HG02943 (cell line): ENCODE results near the gene AANAT.

Experiments used
- ATAC-seq: cut with Tn5 transposase; IDR thresholded peaks from one replicate; pipeline ENCODE4 v1.9.1; 2021; ENCODE audit warnings: mild to moderate bottlenecking, low read depth, moderate library complexity; ENCODE audit not compliant: unreplicated experiment

Gene AANAT

GRCh38 chr17:76467366-76467765, at the start of gene AANAT:
Gene AANAT (plus strand): TSS chr17:76467603. CDS start chr17:76468747, 1,144 bp downstream.
- ATAC-seq = no peak

DNA sequence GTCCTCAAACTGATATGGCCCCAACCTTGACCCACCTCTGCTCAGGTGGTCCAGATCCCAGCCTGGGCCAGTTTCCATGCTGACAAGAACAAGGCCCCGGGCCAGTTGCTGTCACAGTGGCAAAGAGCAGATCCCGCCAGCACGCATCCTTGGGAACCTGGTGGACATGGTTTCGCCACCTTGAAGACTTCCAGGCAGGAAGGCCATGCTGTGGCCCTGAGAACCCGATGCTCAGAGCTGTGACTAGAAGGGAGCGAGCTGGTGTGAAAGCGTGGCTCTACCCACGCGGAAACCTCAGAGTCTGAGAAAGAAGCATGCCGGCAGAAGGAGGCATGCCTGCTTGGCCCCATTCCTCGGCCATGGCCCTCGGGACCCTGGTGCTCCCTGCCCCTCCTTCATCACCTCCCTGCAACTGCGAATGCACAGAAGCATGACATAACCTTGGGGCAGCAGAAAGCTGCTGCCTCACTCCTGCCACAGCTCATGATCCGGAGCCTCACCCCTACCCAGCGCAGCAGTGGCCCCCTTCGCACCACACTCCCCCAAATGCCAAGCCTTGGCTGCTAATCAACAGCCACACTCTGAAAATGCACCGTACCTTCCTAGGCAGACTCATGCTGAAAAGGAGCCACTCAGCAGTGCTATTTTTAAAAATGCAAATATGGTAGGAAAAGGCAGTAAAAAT, 47.7 kb upstream of the AANAT start:
- no peak for ATAC-seq

DNA sequence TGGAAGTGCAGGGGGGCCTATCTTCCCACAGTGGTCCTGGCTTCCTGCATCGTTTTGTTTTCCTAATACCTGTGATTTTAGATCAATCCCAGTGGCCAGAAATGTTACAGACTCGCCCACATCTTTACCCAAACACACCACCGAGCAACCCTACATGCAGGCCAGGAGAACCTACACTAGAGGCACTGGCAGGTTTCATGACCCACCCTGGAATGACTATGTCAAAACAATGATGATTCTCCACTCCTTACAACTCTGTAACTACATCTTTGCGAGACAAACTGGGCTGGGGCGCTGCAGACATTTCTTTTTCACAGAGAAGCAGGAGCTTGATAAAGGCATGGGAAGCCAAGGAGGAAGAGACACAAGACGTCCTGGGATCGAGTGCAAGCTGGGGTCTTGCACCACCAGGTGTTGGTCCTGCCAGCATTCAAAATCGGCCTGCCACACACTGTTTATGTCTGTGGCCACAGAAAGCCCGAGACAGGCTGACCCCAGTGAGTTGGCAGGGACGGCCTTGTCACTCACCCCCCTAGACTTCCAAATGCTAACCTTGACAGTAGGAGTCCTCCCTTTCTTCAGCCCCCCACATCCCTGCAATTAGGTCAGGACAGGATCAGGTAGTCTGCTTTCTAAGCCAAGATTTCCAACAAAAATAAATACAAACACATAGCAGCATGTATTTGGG, 46.9 kb upstream of the AANAT start:
- no peak for ATAC-seq

- no peak for ATAC-seq
These were observed 46.4 kb upstream of the AANAT start for GRCh38 chr17:76421044-76421407.

GRCh38 chr17:76422406-76422805, 45.0 kb upstream of the AANAT start:
- no peak for ATAC-seq

DNA sequence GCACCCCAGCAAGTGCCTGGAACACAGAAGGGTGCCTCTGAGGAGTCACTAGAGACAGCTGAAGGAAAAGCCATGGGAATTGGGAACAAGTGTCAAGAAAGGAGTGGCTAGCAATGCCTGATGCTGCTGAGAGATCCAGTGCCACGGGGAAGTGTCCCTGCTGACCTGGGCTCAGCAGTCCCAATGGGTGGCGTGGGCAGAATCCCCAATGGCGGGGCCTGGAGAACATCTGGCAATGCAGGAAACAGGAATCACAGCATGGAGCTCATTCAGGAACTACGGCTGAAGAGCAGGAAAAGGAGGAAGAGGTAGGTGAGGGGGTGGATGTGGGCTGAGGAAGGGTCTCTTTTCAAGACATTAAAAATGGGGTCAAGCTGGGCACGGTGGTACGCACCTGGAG, 44.5 kb upstream of the AANAT start:
- no peak for ATAC-seq

- no peak for ATAC-seq
These were observed 40.5 kb upstream of the AANAT start for GRCh38 chr17:76426853-76427252.

- no peak for ATAC-seq
These were observed 39.7 kb upstream of the AANAT start for GRCh38 chr17:76427501-76428231.

GRCh38 chr17:76428511-76428910, 38.9 kb upstream of the AANAT start:
- ATAC-seq = no peak

DNA sequence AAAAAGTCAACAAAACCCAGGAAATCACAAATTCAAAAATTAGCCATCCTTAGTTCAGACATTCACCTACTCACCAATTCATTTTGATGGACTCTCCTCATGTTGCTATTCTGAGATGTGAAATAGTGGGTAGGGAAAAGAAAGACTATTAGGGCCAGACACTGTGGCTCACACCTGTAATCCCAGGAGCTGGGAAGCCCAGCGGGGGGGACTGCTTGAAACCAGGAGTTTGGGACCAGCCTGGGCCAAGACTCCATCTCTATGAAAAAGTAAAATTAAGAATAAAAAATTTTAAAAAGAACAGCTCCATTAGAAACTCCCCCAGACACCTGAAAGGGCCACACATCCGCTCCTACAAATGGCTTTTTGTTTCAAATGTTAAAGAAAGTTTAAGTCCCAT, 35.9 kb upstream of the AANAT start:
- ATAC-seq = no peak

DNA sequence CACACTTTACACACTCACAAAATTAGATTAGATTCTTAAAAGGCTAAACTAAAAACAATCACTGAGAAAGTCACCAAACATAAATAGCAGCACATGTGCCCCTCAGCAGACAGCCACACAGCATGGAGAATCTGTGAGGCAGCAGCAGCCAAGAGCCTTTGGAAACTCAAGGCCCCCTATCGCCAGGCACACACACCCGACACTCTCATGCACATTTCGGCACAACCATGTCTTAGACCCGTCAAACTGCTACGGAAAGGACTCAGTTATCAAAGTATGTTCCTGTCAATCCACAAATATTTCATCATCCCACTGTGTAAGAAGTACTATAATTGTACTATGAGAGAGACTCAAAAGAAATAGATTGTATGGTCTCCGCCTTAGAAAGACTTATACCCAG, 35.4 kb upstream of the AANAT start:
- ATAC-seq = no peak

DNA sequence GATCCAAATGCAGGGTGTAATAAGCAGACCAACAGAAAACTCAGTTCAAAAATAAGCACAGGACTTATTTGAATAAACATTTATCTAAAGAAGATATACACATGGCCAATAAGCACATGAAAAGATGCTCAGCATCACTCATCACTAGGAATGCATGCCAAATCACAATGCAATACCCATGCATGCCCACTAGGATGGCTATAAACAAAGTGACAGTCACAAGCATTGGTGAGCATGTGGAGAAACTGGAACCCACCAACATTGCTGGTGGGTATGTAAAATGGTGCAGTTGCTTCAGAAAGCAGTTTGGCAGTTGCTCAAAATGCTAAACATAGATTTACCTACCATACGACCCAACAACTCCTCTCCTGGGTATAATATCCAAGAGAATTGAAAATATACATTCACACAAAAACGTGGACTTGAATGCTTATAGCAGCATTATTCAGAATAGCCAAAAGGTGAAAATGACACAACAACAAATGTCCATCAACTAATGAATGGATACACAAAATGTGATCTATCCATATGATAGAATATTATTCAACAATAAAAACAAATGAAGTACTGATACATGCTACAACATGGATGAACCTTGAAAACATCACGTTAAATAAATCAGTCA, 34.6 kb upstream of the AANAT start:
- no peak for ATAC-seq

DNA sequence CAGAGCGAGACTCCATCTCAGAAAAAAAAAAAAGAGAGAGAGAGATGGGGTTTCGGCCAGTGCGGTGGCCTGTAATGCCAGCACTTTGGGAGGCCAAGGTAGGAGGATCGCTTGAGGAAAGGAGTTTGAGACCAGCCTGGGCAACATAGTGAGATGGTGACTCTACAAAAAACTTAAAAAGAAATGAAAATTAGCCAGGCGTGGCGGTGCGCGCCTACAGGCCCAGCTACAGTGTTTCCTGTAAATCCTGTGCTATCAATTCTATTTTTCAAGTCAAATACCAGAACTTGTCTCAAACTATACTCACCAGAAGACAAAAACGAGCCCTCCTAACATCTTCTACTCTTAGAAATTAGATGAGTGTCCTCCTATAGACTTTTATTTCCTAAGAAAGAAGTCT, 33.7 kb upstream of the AANAT start:
- ATAC-seq = no peak

- no peak for ATAC-seq
These were observed 32.5 kb upstream of the AANAT start for GRCh38 chr17:76434870-76435269.

- ATAC-seq = no peak
These were observed 31.7 kb upstream of the AANAT start for GRCh38 chr17:76435751-76436150.

DNA sequence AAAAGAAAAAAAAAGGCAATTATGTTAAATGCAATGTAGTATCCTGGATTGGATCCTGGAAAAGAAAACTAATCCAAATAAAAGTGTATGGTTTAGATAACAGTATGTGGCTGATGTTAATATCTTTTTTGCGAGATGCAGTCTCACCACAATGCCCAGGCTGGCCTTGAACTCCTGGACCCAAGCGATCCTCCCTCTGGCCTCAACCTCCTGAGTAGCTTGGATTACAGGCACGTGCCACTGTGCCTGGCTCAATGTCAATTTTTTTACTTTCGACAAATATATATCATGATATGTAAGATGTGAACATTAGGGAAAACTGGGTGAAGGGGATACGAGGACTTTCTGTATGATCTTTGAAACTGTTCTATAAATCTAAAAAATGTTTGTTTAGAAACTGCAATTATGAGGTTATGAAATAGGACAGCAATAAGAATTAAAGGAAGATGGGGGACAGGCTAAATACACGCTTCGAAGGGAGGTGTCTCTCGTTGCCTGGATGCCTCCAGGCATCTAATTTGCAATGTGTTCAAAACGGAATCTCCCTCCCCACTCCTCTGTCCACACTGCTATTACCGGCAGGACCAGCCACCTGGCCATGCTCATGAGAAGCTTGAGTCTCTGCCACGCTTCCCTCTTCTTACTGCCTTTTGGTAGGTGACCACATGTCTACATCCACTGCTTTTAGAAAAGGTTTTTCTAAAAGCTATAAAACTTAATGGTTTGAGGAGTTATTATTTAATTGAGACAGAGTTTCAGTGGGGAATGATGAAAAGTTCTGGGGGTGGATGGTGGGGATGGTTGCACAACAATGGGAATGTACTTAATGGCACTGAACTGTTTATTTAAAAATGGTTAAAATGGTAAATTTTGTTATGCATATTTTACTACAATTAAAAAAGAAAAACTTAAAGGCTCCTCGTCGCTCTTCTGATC, 29.7 kb upstream of the AANAT start:
- no peak for ATAC-seq

DNA sequence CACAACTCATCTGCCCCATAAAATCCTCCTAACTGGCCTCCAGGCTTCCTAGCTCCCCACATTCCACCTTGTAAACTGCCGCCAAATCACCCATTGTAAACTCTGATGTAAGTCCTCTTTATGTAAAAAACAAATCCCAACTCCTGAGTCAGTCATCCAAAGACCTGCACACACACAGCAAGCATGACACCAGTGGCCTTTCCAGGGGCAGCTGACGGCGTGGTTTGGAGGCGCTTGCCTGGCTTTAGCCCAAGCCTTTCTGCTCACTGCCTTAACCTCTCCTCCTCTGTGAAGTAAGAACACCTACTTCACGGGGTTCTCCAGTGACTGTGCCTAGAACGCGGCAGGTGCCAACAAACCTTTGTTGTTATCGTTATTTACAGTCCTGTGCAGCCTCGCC, 28.5 kb upstream of the AANAT start:
- ATAC-seq = no peak

GRCh38 chr17:76439314-76439928, 28.0 kb upstream of the AANAT start:
- ATAC-seq = no peak

- ATAC-seq = no peak
These were observed 26.5 kb upstream of the AANAT start for GRCh38 chr17:76440751-76441362.
